CD1c-positive myeloid dendritic cell (primary cell): ENCODE data around the gene LILRA6.
A peak's percentile ranks its signal among the peaks of the same experiment; 100 is the strongest.
"Not testable (repeated sequence)": the region's sequence is repeated elsewhere in the genome, so short reads cannot be mapped to it uniquely, and the experiment has no call there.

Experiments used
- DNase-seq: peaks from one replicate; pipeline ENCODE4 v3.0.0-alpha.2; 2016; ENCODE audit errors: extremely low spot score

The LILRA6 gene

DNA sequence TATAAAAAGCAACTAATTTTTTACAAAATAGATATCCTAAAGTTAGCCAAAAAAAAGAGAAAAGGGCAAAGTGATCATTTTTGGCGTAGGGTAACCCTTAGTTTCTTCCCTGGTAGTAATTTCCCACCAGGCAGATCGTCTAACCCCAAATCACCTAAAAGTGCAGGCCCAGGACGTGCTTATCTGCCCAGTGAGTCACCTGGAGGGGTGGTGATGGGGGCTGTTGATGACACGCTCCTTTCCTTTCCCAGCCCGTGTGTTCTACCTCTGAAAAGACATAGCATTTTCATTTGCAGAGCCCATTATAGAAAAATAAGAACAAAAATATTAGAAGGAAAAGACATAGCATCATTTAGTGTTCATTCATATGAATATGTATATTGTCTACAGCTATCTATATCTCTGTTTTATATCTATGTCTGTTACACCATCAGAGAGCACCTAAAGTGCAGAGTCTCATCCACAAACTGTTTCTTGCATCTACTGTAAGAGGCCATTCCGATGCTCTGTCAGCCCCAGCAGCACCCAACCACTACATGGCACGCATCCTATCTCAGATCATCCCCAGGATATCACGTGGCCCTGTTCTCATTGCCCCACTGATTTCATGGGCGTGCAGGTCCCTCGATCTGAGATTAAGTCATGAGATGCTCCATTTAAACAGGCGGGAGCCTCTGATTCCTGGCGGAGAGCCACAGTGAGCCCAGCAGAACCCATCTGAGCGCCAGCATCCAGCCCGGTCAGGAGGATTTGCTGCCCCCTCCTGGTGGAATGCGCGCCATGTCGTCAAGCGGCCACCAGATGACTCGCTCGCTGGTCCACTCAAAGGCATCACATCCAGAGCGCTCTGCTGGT lies 11.3 kb downstream of the LILRA6 start:
- peak; percentile 87 for DNase-seq

DNA sequence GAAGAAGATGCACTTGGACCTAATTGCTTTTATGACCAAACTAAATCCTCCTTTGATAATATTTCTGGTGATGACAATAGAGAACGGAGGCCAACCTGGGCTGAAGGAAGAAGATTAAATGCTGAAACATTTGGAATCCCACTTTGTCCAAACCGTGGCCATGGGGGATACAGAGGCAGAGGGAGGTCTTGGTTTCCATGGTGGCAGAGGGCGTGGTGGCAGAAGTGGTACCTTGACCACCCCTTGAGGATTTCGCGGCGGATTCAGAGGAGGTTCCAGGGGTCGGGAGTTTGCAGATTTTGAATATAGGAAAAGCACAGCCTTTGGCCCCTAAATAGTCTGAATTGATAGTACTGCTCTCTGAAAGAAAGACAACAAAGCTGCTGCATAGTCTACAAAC lies 12.6 kb downstream of the LILRA6 start:
- DNase-seq = no peak

DNA sequence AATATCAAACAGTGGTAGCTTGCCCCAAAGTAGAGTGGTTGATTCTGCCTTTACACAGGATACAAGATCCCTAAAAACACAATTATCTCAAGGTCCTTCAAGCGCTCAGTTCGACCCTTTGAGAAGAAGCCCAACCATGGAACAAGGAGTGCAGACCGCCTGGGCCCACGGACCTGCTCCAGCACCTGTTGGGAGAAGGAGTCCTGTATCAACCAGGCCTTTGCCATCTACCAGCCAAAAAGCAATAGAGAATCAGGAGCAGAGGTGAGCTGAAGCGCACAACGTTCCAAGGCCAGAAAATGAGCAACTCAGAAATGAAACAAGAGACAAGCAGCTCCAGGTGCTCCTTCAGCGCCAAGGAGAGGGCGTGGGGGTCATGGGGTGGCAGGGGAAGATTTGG lies 13.4 kb downstream of the LILRA6 start:
- no peak for DNase-seq

DNA sequence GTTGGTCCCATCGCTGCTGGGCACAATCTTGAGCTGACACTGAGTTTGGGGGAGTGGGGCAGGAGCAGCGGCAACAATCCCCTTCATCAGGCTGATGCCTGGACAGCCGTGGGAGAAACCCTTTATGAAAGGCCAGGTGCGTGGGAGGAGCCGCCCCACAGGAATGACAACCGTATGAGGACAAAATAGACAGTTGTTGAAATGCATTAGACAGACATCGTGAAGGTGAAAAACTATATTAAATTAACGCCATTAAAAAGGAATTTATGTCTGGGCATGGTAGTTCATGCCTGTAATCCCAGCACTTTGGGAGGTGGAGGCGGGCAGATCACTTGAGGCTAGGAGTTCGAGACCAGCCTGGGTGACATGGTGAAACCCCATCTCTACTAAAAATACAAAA lies 18.0 kb downstream of the LILRA6 start:
- DNase-seq = not testable (repeated sequence)

DNA sequence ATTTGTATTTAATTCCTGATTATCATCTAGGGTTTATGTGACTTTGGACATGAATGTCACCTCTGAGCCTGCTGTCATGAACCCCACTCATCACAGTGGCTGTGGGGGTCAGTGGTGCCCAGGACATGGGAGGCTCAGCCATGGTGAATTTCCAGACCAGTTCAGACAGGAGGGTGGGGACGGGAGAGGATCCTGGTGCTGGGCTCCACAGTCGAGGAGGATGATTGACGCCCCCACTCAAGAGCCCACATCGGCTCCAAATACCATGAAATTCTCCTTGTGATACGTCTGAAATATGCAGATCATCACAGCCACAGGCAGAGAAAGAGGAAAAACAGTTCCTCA lies 18.7 kb downstream of the LILRA6 start:
- not testable (repeated sequence) for DNase-seq

DNA sequence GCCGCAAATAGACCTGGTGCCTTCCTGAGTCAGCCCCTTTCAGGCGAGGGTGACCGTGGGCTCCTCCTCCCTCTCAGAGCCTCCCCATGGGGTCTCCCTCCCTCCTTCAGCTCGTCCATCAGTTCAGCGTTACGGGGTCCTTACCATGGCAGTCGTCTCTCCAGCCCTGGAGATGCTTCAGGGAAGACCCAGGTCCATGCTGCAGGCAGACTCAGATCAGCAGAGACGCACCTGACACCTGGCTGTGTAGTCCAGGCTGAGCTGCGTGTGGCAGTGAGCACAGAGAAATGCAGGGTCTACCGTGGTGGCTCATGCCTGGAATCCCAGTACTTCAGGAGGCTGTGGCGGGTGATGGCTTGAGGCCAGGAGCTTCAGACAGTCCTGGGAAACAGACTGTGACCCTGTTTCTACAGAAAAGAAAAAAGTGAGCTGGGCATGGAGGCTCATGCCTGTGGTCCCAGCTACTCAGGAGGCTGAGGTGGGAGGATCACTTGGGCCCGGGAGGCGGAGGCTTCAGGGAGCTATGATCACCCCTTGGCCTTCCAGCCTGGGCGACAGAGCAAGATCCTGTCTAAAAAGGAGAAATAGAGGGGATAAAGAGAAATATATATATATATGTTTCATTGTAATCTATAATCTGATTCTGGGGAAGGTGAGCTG lies 19.2 kb downstream of the LILRA6 start:
- not testable (repeated sequence) for DNase-seq

DNA sequence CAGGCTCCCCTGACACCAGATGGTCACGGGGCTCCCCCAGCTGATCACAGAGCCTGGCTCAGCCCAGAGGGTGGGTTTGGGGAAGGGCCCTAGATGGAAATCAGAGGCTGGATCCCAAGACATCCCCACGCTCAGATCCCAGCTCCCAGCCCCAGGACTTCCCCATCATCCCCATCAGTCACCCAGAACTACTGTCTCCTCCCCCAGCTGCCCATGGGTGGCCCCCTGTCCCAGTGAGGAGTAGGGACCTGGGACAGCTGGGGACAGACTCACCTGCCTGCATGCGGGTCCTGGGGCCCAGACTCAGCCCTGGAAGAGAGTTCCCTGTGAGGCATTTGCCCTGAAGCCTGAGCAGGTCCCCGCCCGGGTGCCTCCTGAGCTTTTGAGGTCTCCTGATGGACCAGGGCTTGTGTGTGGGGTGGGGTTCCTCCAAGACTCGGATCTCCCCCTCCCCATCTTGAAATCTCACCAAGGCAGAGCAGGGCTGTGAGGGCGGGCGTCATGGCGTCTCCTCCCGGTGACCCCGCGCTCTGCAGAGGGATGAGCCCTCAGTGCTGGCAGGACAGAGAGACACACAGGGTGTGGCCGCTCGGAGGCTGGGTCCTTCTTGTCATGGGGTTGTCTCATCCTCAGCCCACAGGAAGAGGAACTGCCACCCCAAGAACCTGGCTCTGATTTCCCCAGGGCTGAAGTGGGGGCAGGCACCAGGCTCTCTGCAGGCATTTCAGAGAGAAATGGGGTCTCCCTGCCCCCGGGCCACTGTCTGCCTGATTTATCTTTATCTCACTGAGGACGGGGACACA lies 19.9 kb downstream of the LILRA6 start, which contains the start of gene LILRB3:
Gene LILRB3 (minus strand): TSS at position 534 of the 803 bp plus-strand sequence. CDS start 31 bp downstream, at position 503.
- peak; percentile 49 for DNase-seq

DNA sequence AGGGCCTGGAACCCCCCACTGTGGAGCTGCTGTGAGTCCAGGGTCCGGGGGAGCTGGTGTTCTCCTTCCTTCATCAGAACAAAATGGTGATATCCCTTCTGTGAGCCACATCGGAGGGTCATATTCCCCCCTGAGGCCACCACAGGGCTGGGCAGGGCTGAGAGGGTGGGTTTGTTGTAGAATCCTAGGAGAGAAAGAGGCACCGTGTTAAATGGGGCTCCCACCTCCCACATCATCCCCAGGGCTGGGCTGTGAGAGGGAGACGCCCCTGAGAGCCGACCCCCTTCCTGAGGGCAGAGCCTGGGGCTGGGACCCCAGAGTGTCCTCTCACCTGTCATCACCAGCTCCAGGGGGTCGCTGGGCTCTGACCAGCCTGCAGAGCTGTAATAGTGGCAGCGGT lies 20.6 kb downstream of the LILRA6 start:
- DNase-seq = not testable (repeated sequence)

DNA sequence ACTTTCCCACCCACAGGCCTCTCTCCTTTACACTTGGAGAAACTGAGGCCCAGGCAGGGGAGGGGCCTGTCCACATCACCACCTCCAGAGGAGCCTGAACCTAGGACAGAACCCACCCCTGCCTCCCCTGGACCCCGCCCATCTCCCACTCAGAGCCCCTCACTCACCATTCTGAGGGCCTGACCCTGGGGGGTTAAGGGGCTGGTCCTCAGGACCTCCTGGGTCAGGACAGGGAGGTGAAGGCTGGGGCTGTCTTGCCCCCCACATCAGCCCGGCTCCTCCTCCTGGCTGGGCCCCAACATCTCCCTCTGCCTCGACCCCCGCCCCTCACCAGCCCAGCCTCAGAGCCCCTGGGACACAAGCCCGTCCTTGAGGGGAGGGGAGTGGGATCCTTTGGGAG lies 22.9 kb downstream of the LILRA6 start:
- not testable (repeated sequence) for DNase-seq

DNA sequence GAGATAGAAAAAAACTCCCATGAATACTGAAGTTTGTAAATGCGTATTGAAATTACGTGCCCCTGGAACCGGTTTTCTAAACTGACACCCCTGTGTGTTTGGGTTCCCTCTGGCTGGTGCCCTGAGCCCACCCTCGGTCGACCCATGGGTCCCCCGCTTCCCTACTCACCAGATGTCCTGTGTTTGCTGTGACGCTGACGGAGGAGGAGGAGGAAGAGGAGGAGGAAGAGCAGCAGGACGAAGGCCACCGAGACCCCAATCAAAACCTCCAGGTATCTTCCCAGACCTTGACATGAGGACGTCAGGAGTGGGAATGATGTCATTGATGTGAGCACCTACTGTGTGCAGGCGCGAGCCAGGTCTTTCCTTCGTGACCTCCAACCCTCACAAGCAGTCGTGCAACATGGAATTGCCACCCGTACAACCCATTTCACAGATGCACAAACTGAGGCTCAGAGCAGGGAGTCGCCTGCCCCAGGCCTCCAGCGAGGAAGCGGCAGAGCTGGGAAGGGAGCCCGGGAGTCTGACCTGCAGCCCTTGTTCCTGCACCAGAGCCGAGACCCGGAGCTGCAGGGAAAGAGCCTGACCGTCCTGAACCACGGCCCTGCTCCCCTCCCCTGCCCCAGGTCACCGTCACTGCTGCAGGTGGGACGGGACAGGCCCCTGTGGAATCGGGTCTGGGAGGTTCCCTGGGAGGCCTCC lies 23.5 kb downstream of the LILRA6 start:
- no peak for DNase-seq

DNA sequence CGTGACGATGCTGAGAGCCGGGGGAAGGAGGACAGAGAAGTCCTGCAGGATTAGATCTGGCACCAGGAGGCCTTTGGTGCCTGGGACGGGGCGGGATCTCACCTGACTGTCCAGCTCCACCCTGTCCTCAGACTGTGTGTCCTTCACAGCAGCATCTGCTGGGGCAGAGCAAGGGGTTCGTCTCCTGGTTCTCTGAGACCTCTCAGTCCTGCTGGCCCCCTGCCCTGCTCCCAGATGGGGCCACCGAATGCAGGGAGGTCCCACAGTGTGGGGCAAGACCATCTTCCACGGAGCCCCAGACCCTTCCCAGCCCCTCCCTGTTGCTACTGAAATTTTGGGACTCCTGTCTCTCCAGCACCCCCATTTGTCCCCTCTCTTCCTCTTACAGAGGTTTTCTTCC lies 24.3 kb downstream of the LILRA6 start:
- no peak for DNase-seq

DNA sequence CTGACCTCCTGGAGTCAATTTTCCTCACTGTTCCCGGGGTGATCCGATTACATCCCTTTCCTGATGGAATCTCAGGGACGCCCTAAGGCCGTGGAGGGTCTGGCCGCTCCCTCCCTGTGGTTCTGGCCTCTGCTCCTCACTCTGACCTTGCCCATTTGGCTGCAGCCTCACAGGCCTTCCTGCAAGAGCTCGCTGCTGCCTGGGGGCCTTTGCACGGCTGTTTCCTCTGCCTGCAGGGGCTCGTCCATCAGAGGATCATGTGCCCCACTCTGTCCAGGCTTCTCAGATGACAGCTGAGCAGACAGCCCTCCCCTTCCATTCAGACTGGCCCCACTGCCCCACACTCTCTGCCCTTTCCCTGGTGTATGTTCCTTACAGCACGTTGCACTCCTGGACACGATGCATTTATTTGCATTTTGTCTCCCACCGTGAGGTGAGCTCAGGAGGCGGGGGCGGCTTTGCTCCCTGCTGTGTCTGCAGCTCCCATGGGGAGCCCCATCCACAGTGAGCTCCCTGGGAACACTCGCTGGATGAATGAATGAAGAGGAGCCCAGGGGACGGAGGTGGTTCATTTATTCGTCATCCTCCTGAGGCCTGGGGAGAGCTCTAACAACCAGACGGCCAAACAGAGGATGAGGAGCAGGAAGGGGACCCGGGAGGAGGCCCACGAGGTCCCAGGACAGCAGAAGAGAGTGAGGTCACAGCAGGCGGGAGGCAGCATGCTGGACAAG lies 24.9 kb downstream of the LILRA6 start:
- DNase-seq = not testable (repeated sequence)

DNA sequence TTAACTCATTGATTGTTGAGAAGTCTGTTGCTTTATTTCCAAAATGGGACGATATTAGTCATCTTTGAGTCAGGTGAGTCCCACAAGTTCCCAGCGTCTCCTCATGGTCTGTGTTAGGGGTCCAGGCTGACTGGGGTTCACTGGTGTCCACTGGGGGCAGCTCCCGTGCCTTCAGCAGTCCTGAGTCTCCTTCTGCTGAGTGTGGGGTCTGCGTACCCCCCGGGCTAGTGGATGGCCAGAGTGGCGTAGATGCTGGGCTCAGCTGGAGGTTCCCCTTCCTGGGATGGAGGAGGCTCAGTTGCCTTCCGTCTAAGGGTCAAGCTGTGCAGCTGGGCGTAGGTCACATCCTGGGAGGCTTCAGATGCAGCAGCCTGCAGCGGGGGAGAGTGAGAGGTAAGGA lies 25.7 kb downstream of the LILRA6 start:
- DNase-seq = no peak

DNA sequence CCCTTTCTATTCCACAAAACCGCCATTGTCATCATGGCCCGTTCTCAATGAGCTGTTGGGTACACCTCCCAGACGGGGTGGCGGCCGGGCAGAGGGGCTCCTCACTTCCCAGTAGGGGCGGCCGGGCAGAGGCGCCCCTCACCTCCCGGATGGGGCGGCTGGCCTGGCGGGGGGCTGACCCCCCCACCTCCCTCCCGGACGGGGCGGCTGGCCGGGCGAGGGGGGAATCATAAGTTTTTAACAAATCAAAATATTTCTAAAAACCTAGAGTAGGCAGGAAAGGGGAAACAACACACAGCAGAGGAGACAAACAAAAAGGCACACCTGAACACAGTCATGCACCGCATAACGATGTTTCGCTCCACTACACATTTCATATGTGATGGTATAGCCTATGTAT lies 27.9 kb downstream of the LILRA6 start:
- DNase-seq = not testable (repeated sequence)

DNA sequence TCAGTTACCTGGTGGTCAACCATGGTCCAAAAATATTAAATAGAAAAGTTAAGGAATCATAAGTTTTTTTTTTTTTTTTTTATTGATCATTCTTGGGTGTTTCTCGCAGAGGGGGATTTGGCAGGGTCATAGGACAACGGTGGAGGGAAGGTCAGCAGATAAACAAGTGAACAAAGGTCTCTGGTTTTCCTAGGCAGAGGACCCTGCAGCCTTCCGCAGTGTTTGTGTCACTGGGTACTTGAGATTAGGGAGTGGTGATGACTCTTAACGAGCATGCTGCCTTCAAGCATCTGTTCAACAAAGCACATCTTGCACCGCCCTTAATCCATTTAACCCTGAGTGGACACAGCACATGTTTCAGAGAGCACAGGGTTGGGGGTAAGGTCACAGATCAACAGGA lies 28.4 kb downstream of the LILRA6 start:
- not testable (repeated sequence) for DNase-seq

DNA sequence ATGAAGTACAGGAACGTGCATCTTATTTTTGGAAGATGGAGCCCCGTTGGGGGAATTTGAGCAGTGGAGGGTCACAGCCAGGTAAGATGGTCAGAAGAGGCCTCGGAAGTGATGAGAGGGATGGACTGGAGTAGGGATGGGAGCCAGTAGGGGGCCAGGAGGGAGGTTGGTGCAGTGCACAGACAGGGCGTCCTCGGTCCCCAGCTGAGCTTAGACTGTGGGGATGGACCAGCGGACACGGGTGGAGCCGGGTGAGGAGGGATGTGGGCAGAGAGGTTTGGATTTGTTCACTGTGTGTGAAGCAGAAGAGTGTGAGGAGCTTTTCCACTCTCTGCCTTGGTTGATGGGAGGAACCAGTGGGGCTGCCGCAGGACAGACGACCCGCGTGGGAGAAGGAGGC lies 31.4 kb downstream of the LILRA6 start:
- no peak for DNase-seq

DNA sequence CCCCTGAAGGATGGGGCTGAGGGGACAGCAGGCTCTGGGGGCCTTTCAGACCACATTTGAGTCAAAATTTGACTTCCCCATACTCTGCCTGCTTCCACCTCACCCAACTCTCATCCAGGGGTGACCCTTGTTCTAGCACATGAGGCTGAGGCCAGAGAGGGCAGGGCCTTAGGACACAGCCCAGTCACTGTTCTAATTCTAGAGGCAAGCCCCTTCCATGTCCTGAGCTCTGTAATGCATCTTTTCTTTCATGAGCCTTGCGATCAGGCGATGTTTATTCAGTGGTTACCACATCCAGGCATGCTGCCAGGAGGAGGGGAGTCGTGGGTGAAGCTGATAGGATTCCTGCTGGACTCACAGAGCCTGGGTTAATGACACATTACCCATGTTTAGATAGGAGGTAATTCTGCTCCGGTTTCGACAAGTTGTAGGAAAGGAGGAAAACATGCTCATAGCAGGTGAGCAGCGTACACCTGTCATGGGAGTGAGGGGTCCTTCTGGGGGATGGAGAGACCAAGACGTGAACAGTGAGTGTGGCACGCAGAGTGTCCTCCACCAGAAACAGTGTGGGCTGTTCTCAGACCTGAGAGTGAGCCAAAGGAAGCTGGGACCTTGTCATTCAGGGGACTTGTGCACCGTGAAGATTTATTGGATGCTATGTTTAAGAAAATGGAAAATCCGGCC lies 32.6 kb downstream of the LILRA6 start:
- peak; percentile 90 for DNase-seq

DNA sequence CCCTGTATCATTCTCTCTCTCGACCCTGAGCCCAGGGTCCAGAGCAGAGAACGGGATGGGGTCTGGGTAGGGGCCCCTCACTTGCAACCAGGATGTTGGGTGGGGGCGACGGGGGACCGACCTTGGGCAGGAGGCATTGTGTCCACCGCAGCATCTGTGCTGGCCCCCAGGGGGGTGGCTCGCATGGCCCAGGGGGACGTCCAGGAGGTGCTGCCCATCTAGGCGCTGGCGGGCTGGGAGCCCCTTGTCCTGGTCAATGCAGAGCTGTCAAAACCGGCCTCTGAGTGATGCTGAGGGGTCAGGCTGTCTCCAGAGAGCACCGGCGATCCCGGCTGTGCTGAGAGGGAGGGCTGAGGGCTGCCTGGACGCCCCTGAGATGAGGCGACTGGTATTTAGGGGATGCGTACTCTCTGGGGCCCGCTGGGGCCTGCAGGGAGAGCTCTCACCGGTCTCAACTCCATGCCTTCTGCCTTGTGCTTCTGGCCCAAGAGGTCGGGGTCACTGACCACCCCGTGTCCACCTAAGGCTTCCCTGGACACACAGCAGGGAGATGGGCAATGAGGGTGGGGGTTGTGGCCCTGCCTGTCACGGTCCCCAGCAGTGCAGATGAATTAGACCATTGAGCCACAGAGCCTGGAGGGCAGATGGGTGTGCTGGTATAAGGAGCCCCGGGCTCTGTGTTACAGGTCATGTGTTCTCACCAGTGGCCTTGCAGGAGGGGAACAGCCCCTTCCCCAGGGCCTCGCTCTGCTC lies 33.4 kb downstream of the LILRA6 start:
- no peak for DNase-seq

DNA sequence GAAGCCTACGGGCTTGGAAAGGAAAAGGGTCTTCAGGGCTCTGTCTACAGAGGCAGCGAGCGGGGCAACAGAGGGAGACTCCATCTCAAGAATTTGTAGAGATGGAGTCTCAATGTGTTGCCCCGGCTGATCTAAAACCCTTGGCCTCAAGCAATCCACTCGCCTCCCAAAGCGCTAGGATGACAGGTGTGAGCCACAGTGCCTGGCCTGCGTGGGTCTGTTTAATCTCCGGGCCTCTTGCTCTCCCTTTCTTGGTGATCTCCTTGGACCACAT lies 33.9 kb downstream of the LILRA6 start:
- no peak for DNase-seq
